Stimulated activated CD4-positive, alpha-beta T cell treated with anti-CD3 and anti-CD28 coated beads, Interleukin-2, amount 100 ng/mL, for 48 hours (primary cell): ENCODE data around the gene PAK6.
A peak's percentile ranks its signal among the peaks of the same experiment; 100 is the strongest.

Experiments
- DNase-seq, 2 donors: peaks; one replicate each; pipeline ENCODE4 v3.0.0-alpha.2; 2020

PAK6 gene

DNA sequence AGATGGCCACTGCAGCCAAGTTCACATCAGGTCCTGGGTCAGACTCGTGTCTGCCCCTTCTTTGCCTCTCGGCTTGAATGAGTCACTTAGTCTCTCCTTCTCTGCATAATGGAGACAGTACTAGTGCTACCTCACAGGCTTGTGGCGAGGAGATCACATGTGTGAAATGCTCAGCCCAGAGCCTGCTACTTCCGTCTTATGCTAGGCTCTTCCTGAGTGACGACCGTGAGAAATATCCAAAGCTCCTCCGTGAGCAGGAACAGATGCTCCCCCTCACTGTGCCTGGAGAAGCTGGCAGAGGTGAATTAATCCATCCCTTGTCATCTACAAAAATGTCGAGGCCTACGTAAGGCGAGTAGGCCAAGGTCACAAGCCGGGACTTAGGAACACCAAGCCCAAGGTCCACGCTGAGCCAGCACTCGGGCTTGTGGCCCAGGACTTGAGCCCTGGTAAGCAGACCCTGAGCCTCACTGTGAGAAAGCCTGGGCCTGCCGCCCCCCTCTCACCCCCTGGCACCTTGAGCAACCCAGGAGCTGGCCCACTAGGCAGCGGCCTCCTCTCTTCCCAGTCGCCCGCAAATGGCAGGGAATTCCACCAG, 17.9 kb downstream of the PAK6 start:
- DNase-seq = no peak

- no peak for DNase-seq
Measured at GRCh38 chr15:40257656-40258450, 19.0 kb downstream of the PAK6 start.

DNA sequence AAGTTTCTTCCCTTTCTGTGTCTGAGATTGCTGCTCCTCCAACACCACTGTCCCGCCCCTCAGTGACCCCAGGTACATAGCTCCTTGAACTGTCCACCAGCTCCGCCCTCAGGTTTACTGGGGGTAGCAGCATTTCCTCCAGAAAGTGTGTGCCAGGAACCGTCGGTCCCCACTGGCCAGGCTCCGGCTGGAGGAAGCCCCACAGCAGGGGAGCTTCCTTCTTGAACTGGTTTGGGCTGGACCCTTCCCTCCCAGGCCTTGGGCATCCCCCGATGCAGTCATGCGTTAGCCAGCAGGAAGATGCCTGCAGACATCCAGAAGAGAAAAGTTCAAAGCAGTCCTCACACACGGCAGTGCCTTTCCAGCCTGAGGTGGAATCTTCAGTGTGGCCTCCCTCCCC, 19.7 kb downstream of the PAK6 start:
- no peak for DNase-seq

DNA sequence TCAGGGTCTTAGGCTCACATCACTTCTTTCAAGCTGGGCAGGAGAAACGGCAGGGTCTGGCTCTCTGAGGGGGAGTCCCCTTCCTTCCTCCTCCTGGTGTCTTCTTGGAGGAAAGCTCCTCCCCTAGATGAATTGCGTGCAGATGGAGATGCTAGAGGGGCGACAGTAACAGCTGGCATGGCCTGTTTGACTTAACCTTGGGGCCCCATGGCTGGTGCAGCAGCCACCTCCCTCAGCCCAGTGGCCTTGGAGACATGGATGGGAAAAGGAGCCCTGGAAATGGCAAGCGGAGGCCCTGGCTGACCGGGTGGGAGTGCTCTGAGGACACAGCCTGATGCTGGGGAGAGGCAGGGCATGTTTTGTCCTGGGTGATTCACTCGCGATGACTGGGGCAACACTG, 20.2 kb downstream of the PAK6 start:
- no peak for DNase-seq

- no peak for DNase-seq
Measured at GRCh38 chr15:40263024-40263754, 24.3 kb downstream of the PAK6 start.

- no peak for DNase-seq
Measured at GRCh38 chr15:40264321-40265153, 25.7 kb downstream of the PAK6 start.

- DNase-seq = no peak
Measured at GRCh38 chr15:40265355-40265754, 26.5 kb downstream of the PAK6 start.

DNA sequence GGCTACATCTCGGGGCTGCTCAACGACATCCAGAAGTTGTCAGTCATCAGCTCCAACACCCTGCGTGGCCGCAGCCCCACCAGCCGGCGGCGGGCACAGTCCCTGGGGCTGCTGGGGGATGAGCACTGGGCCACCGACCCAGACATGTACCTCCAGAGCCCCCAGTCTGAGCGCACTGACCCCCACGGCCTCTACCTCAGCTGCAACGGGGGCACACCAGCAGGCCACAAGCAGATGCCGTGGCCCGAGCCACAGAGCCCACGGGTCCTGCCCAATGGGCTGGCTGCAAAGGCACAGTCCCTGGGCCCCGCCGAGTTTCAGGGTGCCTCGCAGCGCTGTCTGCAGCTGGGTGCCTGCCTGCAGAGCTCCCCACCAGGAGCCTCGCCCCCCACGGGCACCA, 27.0 kb downstream of the PAK6 start:
- no peak for DNase-seq

GRCh38 chr15:40266828-40267304, 28.0 kb downstream of the PAK6 start:
- no peak for DNase-seq

DNA sequence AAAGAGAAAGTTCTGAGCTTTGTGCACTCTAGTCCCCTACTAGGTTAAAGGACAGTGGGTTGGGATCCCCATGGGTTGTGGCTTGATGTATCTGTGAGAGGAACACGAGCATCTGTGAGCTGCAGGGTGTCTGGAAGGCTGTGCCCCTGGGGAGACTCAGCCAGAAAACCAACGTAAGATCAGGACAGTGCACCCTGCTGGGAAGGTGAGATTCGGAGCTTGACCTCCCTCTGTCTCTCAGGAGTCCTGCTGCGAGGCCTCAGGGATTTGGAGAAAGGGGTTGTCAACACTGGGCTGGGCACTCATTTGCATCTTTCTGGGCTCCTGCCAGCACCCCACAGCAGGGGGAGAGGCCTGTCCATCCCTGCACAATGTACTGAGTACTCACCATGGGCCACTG, 28.8 kb downstream of the PAK6 start:
- no peak for DNase-seq

- no peak for DNase-seq
Measured at GRCh38 chr15:40269604-40270003, 30.7 kb downstream of the PAK6 start.

- no peak for DNase-seq
Measured at GRCh38 chr15:40270246-40270995, 31.6 kb downstream of the PAK6 start.

GRCh38 chr15:40271685-40272484, 33.0 kb downstream of the PAK6 start:
- DNase-seq = no peak

GRCh38 chr15:40272485-40273056, 33.7 kb downstream of the PAK6 start:
- no peak for DNase-seq

DNA sequence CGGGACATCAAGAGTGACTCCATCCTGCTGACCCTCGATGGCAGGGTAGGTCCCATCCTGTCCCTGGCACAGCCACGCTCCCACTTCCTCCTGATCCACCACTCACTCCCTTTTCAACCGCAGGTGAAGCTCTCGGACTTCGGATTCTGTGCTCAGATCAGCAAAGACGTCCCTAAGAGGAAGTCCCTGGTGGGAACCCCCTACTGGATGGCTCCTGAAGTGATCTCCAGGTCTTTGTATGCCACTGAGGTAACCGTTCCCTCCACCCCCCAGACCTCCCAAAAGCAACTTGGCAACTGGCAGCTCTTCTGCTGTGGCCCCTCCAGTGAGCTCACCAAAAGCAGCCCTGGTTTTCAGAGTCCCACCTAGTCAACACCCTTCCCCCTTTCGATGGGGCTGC, 34.6 kb downstream of the PAK6 start:
- DNase-seq = no peak

- DNase-seq = peak; percentile 91 to 93
Measured at GRCh38 chr15:40274350-40275274, 35.7 kb downstream of the PAK6 start.

DNA sequence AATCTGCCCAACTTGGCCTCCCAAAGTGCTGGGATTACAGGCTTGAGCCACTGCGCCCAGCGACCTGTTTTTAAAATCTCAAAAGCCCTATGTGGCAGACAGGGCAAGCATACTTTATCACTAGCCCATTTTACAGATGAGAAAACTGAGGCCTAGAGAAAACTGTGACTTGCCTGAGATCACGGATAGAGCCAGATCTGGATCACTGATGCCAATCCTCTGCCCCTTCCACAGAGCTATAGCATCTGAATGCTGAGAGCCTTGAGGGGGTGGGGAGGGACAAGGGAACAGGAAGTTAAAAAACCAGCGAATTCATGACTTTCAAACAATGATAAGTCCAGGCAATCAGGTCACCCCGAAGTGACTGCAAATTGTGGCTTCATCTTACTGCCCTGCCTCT, 36.7 kb downstream of the PAK6 start:
- DNase-seq = no peak

GRCh38 chr15:40275954-40276353, 37.1 kb downstream of the PAK6 start:
- no peak for DNase-seq

DNA sequence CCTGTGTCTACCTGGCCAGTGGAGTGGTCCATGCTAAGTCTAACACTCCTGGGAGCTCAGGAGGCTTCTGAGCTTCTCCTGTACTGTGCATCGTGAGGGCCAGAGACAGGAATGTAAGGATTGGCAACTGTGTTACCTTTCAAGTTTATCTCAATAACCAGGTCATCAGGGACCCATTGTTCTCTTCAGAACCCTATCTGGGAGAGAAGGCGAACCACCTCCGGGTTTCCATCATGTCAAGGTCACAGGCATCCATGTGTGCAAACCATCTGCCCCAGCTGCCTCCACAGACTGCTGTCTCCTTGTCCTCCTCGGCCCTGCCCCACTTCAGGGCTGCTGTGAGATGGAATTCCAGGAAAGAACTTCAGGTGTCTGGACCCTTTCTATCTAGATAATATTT, 38.1 kb downstream of the PAK6 start:
- DNase-seq = no peak

GRCh38 chr15:40277471-40277870, 38.6 kb downstream of the PAK6 start:
- DNase-seq = no peak
